Activated CD4-positive, alpha-beta memory T cell treated with anti-CD3 and anti-CD28 coated beads for 36 hours (primary cell): ENCODE measurements around the gene CD79A. TPM values are rescaled to one million over a fixed set of nuclear protein-coding genes. Genes with fewer than 3 reads are reported as not detected.

Experiments used
- CTCF ChIA-PET: fragments of 350-600 bp; sonication (Branson Sonifier 250); formaldehyde crosslinking; loops from one replicate; lab custom pipeline; 2021; ENCODE audit warnings: antibody characterized with exemption, inconsistent platforms; lab: Charles Lee
- POLR2A ChIA-PET: fragments of 350-600 bp; sonication (Branson Sonifier 250); formaldehyde crosslinking; loops from one replicate; lab custom pipeline; 2021; ENCODE audit warnings: antibody characterized with exemption; lab: Charles Lee
- DNase-seq: peaks from one replicate; pipeline ENCODE4 v3.0.0-alpha.2; 2020
- H3K27ac Mint-ChIP-seq: one replicate; pipeline ENCODE4 v1.8.0; 2021; ENCODE audit warnings: mixed read lengths
- H3K27me3 Mint-ChIP-seq: one replicate; pipeline ENCODE4 v1.8.0; 2021; ENCODE audit warnings: mixed read lengths
- H3K36me3 Mint-ChIP-seq: one replicate; pipeline ENCODE4 v1.8.0; 2021; ENCODE audit warnings: mixed read lengths
- H3K4me1 Mint-ChIP-seq: one replicate; pipeline ENCODE4 v1.8.0; 2021; ENCODE audit warnings: low read depth, mixed read lengths
- H3K4me3 Mint-ChIP-seq: one replicate; pipeline ENCODE4 v1.8.0; 2021; ENCODE audit warnings: mild to moderate bottlenecking, mixed read lengths
- H3K9me3 Mint-ChIP-seq: one replicate; pipeline ENCODE4 v1.8.0; 2021; ENCODE audit warnings: mixed read lengths
- intact Hi-C: fragments of 100-400 bp; cut with micrococcal nuclease; formaldehyde crosslinking; loops from one replicate; pipeline ENCODE4 v1.15.1; 2023
- total RNA-seq, 2 experiments: library from RNA; stranded (reverse); gene quantifications; one replicate each; pipeline ENCODE4 v1.2.3, GENCODE V29; 2021

CD79A gene
- total RNA-seq, 2 experiments from 2014 or later, result 1.5 to 1.6 TPM

DNA sequence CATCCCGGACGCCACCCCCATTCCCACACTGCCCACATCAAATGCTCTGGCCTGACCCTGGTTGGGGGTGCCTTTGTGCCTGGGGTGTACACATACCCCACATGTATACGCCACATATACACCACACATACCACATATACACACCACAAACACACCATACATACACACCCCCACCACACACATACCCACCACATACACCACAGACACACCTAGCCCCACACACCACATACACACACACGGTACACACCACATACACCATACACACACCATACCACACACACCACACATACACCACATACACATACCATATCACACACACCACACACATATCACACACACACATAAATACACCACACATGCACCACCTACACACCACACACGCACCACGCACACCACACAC, 41.0 kb downstream of the CD79A start:
- H3K9me3 Mint-ChIP-seq, result no peaks in the 10 kb centered on the region
- POLR2A ChIA-PET, result no interaction called here

DNA sequence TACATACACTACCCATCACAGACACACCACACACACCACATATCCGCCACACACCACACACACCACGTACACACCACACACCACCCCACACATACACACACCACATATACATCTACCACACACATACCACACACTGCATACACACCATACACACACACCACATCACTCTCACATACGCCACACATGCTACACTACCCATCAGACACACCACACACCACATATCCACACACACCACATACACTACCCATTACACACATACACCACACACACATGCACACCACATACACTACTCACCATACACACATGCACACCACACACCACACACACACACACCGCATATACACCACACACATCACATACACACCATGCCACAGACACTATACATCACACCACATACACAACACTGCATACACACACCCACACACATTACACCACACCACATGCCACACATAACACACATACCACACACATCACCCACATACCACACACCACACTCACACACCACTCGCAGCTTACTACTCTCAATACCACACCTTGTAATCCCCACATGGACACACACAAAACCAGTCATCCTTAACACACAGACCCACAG, 41.7 kb downstream of the CD79A start:
- H3K27ac Mint-ChIP-seq, result no peak overlapping the region
- DNase-seq, result no peak
- ChIA-PET CTCF (interaction anchor here (0.8 kb wide), 1 partner anchor 9 kb away, joined by 3 read pairs; the partner anchor contains the start of gene ERFL), POLR2A (no interaction called here)
- no peaks in the 10 kb centered on the region for H3K36me3 Mint-ChIP-seq
- H3K9me3 Mint-ChIP-seq, result no peaks in the 10 kb centered on the region
- no peak overlapping the region for H3K4me3 Mint-ChIP-seq
- H3K4me1 Mint-ChIP-seq, result peaks cover 17% of the 10 kb centered on the region
- H3K27me3 Mint-ChIP-seq, result peaks cover 6% of the 10 kb centered on the region
- intact Hi-C loops, result no loop called here

More for the DNA sequence above, 41.0 kb downstream of the CD79A start:
- Mint-ChIP-seq H3K27ac (no peak overlapping the region), H3K4me3 (no peak overlapping the region), H3K27me3 (peaks cover 10% of the 10 kb centered on the region), H3K4me1 (peaks cover 17% of the 10 kb centered on the region), H3K36me3 (no peaks in the 10 kb centered on the region)
- DNase-seq, result no peak
- CTCF ChIA-PET, result no interaction called here
- intact Hi-C loops, result no loop called here

DNA sequence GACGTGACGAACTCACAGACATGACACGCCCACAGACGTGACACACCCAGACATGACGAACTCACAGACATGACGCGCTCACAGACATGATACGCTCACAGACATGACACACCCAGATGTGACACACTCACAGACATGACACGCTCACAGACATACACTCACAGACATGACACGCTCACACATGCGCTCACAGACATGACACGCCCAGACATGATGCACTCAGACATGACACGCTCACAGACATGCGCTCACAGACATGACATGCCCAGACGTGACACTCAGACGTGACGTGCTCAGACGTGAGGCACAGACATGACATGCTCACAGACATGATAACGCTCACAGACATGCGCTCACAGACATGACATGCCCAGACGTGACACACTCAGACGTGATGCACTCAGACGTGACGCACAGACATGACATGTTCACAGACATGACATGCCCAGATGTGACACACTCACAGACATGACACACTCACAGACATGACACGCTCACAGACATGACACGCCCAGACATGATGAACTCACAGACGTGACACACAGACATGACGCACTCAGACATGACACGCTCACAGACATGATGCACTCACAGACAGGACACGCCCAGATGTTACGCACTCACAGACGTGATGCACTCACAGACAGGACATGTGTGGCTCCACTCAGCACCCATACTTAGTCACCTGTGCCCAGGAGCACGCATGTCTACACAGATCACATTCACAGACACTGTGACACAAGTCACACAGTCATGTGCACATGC, 43.1 kb downstream of the CD79A start:
- intact Hi-C loops, result no loop called here
- ChIA-PET CTCF (interaction anchor here (0.8 kb wide), 1 partner anchor 8 kb away, joined by 3 read pairs; the partner anchor contains the start of gene ERFL), POLR2A (no interaction called here)
- no peak overlapping the region for H3K4me3 Mint-ChIP-seq
- H3K36me3 Mint-ChIP-seq, result no peaks in the 10 kb centered on the region
- peaks cover 13% of the 10 kb centered on the region for H3K4me1 Mint-ChIP-seq
- H3K27me3 Mint-ChIP-seq, result no peaks in the 10 kb centered on the region
- no peaks in the 10 kb centered on the region for H3K9me3 Mint-ChIP-seq
- no peak overlapping the region for H3K27ac Mint-ChIP-seq
- no peak for DNase-seq

DNA sequence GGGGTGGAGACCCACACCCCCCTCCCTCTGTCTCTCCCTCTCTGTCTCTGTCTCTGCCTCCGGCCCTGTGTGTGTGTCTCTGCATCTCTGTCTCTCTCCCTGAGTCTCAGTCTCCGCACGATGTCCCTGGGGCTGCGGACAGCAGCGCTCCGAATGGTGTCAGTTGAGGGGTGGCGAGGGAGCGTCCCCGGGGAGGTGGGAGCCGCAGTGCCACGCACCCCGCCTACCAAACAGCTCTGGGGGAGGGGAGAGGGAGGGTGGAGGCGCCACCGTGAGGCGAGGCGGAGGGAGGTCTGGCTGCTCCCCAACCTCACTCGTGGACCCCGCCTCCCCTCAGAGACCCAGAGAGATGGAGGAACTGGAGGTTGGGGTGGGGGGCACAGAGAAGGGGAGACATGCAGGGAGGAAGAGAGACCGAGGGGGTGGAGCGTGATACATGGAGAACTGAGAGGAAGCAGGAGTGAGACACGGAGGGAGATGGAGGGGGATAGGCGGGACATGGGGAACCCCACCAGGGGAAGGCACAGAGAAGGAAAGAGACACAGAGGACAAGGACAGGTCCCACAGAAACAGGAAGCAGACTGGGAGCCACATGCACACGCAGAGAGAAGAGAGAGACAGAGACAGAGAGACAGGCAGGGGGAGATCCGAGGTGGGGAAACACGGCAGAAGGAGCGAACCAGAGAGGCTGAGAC, 44.0 kb downstream of the CD79A start:
- no peaks in the 10 kb centered on the region for H3K27me3 Mint-ChIP-seq
- DNase-seq, result no peak
- H3K36me3 Mint-ChIP-seq, result no peaks in the 10 kb centered on the region
- CTCF ChIA-PET, result no interaction called here
- no peaks in the 10 kb centered on the region for H3K9me3 Mint-ChIP-seq
- POLR2A ChIA-PET, result no interaction called here
- H3K27ac Mint-ChIP-seq, result no peak overlapping the region
- no peak overlapping the region for H3K4me3 Mint-ChIP-seq
- H3K4me1 Mint-ChIP-seq, result peaks cover 13% of the 10 kb centered on the region
- intact Hi-C loops, result no loop called here

DNA sequence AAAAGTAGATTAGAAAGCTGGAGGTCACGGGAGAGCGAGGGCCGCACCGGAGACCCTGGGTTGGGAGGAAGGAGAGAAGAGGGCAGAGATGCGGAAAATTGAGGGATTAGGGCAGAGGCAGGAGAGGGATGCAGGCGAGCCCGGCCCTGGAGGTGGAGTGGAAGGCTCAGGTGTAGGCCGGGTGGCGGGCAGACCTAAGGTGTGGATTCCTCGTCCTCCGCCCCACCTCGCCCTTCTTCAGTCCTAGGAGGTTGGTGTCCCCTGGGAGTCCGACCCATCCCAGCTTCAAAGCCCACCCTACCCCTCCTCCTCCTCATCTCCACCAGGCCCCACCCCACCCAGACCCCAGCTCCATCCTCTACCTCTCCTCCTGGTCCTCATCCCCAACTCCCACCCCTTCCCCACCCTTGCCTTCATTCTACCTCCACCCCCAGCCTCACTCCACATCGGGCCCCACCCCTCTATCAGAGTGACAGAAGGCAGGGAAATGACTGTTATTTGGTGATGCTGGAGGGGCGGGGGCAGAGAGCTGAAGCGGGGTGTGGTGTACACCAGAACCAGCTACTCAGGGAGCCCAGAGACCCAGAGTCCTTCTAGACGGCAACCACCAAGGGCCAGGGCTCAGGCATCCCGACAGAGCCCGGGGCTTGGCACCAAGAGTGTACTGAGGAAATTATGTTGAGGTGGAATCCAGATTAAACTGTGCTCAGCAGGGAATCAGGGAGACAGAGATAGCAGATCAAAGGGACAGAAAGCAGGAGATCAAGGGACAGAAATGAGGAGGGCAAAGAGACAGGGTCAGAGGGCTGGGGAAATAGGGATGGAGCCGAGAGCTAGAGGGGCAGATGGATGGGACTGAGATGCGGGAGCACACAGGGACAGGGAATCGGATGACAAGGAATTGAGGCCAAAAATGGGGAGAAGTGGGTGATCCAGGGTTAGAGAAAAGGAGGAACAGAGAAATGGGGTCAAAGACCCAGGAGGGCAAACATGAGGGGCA, 44.8 kb downstream of the CD79A start:
- H3K9me3 Mint-ChIP-seq, result no peaks in the 10 kb centered on the region
- H3K4me1 Mint-ChIP-seq, result peaks cover 13% of the 10 kb centered on the region
- ChIA-PET CTCF (no interaction called here), POLR2A (no interaction called here)
- intact Hi-C loops, result no loop called here
- H3K4me3 Mint-ChIP-seq, result no peak overlapping the region
- H3K36me3 Mint-ChIP-seq, result no peaks in the 10 kb centered on the region
- H3K27ac Mint-ChIP-seq, result no peak overlapping the region
- DNase-seq, result no peak
- no peaks in the 10 kb centered on the region for H3K27me3 Mint-ChIP-seq

DNA sequence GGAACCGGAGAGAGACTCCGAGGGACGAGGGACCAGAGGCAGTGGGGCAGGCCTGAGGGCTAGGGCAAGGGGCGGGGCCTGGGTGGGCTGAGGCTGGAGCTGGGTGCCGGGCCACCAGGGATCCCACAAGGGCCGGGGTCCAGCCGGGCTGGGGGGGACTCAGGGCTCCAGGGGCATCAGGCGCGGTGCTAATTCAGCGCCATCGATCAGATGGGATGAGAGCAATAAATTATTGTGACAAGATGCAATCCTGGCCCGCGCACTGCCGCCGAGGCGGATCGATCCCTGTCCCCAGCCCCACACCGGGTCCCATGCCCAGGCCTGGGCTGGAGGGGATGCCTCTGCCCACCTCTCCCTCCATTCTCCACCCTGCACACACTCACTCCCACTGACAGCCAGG, 45.5 kb downstream of the CD79A start:
- CTCF ChIA-PET, result no interaction called here

DNA sequence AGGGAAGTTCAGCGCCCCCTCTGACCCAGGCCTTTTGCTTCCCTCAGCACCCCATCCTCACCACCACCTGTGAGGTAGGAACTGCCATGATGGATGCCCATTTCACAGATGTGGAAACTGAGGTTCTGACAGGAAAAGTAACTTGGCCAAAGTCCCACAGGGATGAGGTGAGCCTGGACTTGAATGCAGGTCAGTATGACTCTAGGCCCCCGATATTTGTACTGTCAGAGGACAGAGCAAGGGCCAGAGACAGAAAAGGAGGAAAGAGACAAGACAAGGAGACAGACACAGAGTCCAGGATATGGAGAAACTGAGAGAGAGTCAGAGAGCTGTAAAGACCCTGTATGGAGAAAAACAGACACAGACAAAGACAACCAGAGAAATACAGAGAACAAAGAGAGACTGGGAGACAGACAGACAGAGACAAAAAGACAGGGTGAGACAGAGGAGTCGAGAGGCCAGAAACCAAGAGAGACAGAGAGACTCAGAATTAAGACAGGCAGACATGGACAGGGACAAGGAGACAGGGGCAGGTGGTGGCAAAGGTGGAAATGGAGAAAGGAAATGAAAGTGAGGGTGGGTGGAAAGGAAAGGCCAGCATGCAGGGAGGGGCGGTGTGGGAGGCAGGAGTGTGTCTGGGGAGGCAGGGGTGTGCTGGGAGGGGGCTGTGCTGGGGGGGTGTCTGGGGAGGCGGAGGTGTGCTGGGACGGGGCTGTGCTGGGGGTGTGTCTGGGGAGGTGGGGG, 46.1 kb downstream of the CD79A start:
- peaks cover 13% of the 10 kb centered on the region for H3K4me1 Mint-ChIP-seq
- DNase-seq, result no peak
- no peaks in the 10 kb centered on the region for H3K9me3 Mint-ChIP-seq
- ChIA-PET POLR2A (no interaction called here), CTCF (no interaction called here)
- H3K27me3 Mint-ChIP-seq, result no peaks in the 10 kb centered on the region
- H3K36me3 Mint-ChIP-seq, result no peaks in the 10 kb centered on the region
- no peak overlapping the region for H3K27ac Mint-ChIP-seq
- intact Hi-C loops, result no loop called here
- H3K4me3 Mint-ChIP-seq, result no peak overlapping the region

More for the DNA sequence above, 45.5 kb downstream of the CD79A start:
- no peak for DNase-seq
- Mint-ChIP-seq H3K27me3 (no peaks in the 10 kb centered on the region), H3K4me1 (peaks cover 13% of the 10 kb centered on the region), H3K36me3 (no peaks in the 10 kb centered on the region), H3K9me3 (no peaks in the 10 kb centered on the region), H3K4me3 (no peak overlapping the region), H3K27ac (no peak overlapping the region)
- intact Hi-C loops, result no loop called here
- POLR2A ChIA-PET, result no interaction called here

DNA sequence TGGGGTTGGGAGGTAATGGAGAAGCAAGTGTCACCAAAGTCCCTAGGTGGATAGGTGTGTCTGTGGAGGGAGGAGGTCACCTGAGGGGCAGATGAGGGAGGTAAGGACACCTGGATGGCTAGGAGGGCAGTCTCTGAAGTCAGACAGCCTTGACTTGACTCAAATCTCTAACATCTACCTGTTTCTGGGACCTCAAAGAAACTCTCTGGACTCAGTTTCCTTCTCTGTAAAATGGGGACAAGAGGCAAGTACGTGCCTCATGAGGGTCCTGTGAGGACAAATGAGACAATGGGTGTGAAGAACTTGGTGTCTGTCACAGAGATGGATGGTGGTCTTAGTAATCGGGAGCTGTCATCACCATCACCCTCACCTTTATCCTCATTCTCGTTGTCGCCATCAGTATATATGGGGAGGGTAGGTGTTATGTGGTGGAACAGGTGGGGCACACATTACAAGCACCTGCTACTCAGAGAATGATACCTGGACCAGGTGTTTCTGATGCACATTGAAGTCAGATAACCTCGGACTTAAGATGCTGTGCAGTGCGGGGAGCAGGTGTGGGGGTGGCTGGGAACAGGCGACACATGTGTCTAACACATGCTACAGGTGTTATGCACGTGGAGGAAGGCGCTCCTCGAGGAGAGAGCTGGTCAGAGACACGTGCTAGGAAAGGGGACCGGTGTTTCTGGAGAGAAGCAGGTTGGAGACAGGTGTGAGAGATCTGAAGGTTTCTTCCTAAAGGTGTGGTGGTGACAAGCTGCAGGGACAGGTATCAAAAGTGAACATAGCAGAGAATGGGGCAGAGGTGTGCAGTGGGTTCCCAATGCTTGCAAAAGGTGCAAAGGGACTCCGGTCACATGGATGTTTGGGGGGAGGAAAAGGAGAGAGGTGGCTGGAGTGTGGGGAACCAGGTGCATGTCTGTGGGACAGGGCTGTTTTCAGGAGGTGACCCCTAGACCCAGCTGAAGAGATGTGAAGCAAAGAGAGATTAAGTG, 47.4 kb downstream of the CD79A start:
- no peaks in the 10 kb centered on the region for H3K9me3 Mint-ChIP-seq
- no peak overlapping the region for H3K27ac Mint-ChIP-seq
- ChIA-PET POLR2A (no interaction called here), CTCF (interaction anchor here (0.9 to 1.5 kb wide), 2 partner anchors 28 to 51 kb away, joined by 3 read pairs; no protein-coding TSS in a partner anchor)
- no peaks in the 10 kb centered on the region for H3K27me3 Mint-ChIP-seq
- H3K4me3 Mint-ChIP-seq, result no peak overlapping the region
- no peaks in the 10 kb centered on the region for H3K36me3 Mint-ChIP-seq
- H3K4me1 Mint-ChIP-seq, result peaks cover 20% of the 10 kb centered on the region
- intact Hi-C loops, result no loop called here
- no peak for DNase-seq

DNA sequence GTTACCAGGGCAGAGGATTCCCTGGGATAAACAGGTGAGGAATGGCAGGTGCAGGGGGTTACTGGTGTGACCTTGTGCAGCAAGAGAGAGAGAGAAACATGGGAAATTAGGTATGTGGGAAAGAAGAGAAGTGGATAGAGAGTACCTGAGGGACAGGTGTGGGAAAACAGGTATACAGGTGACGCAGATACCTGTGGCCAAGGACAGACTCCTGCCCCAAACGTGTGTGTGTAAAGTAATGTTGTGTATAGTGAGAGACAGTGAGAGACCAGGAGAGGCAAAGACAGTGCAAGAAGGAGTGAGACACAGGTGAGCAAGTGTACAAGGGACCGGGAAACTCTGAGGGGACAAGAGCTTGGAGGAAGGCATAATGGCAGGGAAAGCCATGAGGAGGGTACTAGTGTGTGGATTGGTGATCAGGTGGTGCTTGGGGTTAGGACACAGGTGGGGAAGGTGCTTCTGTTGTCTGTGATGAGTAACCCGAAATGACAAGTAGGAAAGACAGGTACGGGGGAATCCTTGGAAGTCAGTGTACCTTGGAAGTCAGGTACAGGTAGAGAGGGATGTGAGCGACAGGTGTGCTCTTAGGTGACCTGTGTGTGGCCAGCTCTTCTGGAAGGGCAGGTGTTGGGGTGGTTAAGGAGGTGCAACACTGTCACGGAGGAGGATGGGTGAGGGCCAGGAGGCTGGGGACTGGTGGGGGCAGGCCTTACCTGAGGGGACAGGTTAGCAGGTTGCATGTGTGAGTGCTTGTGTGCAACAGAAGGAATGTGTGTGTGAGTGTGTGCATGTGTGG, 48.3 kb downstream of the CD79A start:
- no peaks in the 10 kb centered on the region for H3K27me3 Mint-ChIP-seq
- H3K9me3 Mint-ChIP-seq, result no peaks in the 10 kb centered on the region
- peaks cover 24% of the 10 kb centered on the region for H3K4me1 Mint-ChIP-seq
- DNase-seq, result no peak
- POLR2A ChIA-PET, result no interaction called here
- H3K4me3 Mint-ChIP-seq, result no peak overlapping the region
- intact Hi-C loops, result no loop called here
- CTCF ChIA-PET, result interaction anchor here (0.6 to 1.5 kb wide), 3 partner anchors 9 to 52 kb away, joined by 3 read pairs; no protein-coding TSS in a partner anchor
- H3K36me3 Mint-ChIP-seq, result no peaks in the 10 kb centered on the region
- no peak overlapping the region for H3K27ac Mint-ChIP-seq
